Activated T-cell treated with anti-CD3 and anti-CD28 coated beads for 24 hours (primary cell): Measurements from ENCODE around the gene STARD3NL.

ENCODE experiments used
- DNase-seq: peaks from one replicate; pipeline ENCODE4 v3.0.0-alpha.2; 2020; ENCODE audit warnings: low read depth

Gene STARD3NL

GRCh38 chr7:38185395-38186307 is 7.6 kb downstream of the STARD3NL start:
- no peak for DNase-seq

- DNase-seq: no peak
These were observed 8.7 kb downstream of the STARD3NL start for GRCh38 chr7:38186593-38187314.

- DNase-seq: no peak
These were observed 9.9 kb downstream of the STARD3NL start for GRCh38 chr7:38187794-38188440.

DNA sequence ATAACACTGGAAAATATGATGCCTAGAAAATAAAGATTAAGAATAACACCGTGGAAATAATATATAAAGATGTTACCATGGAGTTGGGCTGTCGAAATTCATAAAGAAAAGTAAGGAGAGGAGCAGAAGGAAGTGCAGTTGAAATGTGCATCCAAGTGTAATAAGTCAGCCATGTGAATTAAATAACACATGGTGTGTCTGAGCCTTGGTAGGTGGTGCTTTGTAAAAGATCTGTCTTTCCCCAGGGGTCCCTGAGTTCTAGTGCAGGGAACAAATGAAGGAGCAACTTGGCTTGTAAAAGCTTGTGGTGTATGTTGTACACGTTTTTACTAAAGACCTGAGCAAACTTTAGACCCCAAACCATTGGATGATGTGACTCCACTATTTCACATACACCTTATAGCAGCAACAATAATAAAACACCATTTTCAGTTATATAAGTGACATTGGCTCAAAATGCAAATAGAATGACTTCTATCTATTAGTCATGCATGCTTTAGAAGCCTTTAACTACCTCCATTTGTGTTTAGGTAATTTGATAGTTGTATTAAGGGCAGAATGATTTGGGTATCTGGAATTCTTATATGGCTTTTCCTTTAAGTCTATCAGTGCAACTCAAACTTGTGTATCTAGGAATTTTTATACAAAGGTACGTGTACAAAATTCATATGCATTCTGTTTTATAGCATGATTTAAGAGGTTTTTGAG is 11.3 kb downstream of the STARD3NL start:
- no peak for DNase-seq

- no peak for DNase-seq
These were observed 12.0 kb downstream of the STARD3NL start for GRCh38 chr7:38190011-38190410.

GRCh38 chr7:38191791-38192190 is 13.7 kb downstream of the STARD3NL start:
- no peak for DNase-seq

GRCh38 chr7:38192327-38192726 is 14.3 kb downstream of the STARD3NL start:
- DNase-seq: no peak

- DNase-seq: no peak
These were observed 18.0 kb downstream of the STARD3NL start for GRCh38 chr7:38195804-38196595.

DNA sequence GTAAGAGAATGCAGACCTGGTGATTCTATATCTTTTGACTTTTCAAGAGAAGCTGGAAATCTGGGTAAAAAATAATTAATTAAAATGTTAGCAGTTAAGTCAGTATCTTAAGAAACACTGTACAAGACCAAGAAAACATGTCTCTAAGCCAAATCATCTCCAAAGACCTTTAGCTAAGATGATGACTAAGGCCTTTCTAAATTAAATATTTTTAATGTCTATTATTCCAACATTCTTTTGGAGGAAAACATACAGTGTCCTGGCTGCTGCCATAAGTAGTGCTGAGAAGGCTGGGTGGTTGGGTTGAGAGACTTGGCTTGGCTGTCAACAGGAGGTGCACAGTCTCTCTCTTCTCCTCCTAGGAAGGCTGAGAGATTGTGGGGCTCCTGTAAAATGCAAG is 20.3 kb downstream of the STARD3NL start:
- no peak for DNase-seq

DNA sequence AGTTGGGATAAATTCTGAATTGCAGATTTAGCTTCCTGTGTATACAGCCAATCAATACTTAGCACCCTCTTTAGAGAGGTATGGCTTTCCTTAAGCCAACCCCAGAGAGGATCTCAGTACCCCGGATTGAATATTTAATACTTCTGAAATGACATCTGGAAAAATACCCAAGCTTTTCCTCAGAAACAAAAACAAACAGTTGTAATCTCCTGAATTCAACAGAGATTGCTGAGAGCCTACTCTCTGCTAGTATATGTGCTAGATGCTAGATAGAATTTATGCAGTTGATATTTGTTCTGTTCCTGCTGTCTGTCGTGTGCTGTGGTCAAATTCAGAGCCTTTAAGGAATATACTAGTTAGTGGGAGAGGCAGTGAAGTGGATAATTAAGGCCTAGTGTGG is 21.1 kb downstream of the STARD3NL start:
- DNase-seq: no peak

GRCh38 chr7:38199782-38200181 is 21.7 kb downstream of the STARD3NL start:
- no peak for DNase-seq

GRCh38 chr7:38206071-38206470 is 28.0 kb downstream of the STARD3NL start:
- no peak for DNase-seq

- no peak for DNase-seq
These were observed 29.8 kb downstream of the STARD3NL start for GRCh38 chr7:38207843-38208242.

GRCh38 chr7:38211486-38211885 is 33.4 kb downstream of the STARD3NL start:
- no peak for DNase-seq

- DNase-seq: no peak
These were observed 33.9 kb downstream of the STARD3NL start for GRCh38 chr7:38211940-38212339.

DNA sequence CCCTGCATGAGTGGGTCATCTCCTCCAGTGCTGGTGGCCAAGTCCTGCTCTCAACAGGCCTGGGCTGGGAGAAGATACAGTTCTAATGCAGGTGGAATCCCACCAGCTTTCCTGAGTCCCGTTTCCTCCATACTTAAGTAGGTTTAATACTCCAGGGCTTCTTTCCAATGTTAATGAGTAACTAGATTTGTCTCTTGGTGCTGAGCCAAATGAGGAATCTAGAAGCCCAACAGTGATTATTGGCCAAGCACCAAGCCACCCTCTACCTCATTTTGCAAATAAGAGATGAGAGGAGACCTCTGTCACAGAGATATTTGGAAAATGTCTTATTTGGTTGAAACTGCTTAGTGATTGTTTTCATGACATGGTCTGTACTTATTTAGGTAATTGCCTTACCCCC is 37.1 kb downstream of the STARD3NL start:
- no peak for DNase-seq

GRCh38 chr7:38215735-38216670 is 38.0 kb downstream of the STARD3NL start:
- peak; percentile 66 for DNase-seq

DNA sequence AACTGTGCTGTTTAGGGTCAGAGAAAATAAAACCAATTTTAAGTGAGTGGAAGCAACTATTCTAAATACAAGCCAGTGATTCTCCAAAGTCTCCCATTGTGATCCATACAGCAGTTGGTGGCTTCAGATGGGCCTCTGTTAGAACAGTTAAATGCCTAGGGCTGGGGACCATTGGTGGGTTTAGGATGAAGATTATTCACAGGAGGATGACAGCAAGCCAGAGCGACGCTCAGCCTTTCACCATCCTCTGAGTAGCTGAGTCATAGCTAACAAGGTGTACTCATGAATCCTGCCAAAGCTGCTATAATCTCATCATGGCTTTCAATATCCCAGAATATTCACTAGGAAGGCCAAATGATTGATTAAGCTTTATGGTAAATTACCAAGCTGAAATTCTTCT is 39.6 kb downstream of the STARD3NL start:
- no peak for DNase-seq

DNA sequence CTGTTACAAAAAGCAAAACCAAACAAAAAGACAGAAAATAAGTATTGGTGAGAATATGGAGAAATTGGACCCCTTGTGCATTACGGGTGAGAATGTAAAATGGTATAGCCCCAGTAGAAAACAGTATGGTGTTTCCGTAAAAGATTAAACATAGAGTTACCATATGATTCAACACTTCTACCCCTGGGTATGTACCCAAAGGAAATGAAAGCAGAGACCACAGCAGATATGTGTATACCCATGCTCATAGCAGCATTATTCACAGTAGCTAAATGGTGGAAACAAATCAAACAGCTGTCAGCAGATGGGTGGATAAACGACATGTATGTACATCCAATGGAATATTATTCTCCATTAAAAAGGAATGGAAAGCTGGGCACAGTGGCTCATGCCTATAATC is 42.4 kb downstream of the STARD3NL start:
- DNase-seq: no peak

GRCh38 chr7:38222481-38223096 is 44.5 kb downstream of the STARD3NL start:
- no peak for DNase-seq
